Adrenal gland (tissue), 5 donors: ENCODE results near the gene PGAP2.

Source experiments
- CTCF ChIP-seq, 6 experiments: fragments of 450-650 bp in 4 of 6; fragments of 200-600 bp in 2 of 6; sonication (generic) in 1 of 6; IDR thresholded peaks; 1 replicate in 5 of 6; 2 replicates in 1 of 6; pipeline versions ENCODE4 v1.5.1 to v1.8.0; 2016 to 2021; ENCODE audit warnings: antibody characterized with exemption in 6 of 6, mild to moderate bottlenecking in 2 of 6, moderate library complexity in 1 of 6
- POLR2A ChIP-seq, 2 donors: fragments of 450-650 bp; IDR thresholded peaks; one replicate each; pipeline ENCODE4 v1.6.1; 2017; ENCODE audit warnings: antibody characterized with exemption in 2 of 2, mild to moderate bottlenecking in 2 of 2, moderate library complexity in 1 of 2
- donor health status: DM: no; HTN: no; CAD: no.

GRCh38 chr11:3823303-3823702 lies 14.9 kb downstream of the PGAP2 start:
- TF ChIP-seq CTCF (IDR thresholded peaks at IDR 0.05) (no peak), POLR2A (IDR thresholded peaks at IDR 0.05) (no peak)
